HuH-7 (cell line): Measurements from ENCODE around the gene ACVR2B.

Source experiments
- DNase-seq: peaks from one replicate; pipeline ENCODE4 v3.0.0; 2011; ENCODE audit warnings: low spot score

The ACVR2B gene

DNA sequence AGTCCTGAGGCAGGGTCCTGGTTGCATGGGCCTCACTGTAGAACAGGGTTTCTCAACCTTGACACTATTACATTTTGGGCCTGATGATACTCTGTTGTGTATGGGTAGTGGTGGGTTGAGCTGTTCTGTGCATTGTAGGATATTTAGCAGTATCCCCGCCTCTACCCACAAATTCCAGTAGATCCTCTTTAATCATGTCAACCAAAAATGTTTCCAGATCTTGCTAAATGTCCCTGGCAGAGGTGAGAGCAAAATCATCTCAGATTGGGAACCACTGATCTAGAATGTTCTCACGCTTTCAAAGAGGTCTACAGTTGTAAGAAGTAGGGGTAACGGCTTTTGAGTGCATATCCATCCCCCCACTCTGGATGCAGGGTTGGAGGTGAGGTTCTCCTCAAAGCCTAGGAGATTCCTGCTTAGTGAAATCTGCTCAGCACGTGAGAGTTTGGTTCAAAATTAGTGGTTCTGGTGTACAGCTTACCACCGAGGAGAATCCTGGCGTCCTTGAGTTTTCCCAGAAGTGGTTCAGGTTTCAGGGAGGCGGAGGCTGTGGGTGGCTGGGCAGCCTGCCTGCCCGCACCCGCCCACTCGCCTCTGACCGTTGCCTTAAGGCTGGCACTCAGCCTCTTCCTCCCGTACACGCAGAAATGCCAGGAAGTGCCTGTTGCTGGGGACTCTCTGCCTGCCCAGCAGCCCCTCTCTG is 5.3 kb downstream of the ACVR2B start:
- DNase-seq: no peak

GRCh38 chr3:38459499-38460048 is 5.9 kb downstream of the ACVR2B start:
- no peak for DNase-seq

DNA sequence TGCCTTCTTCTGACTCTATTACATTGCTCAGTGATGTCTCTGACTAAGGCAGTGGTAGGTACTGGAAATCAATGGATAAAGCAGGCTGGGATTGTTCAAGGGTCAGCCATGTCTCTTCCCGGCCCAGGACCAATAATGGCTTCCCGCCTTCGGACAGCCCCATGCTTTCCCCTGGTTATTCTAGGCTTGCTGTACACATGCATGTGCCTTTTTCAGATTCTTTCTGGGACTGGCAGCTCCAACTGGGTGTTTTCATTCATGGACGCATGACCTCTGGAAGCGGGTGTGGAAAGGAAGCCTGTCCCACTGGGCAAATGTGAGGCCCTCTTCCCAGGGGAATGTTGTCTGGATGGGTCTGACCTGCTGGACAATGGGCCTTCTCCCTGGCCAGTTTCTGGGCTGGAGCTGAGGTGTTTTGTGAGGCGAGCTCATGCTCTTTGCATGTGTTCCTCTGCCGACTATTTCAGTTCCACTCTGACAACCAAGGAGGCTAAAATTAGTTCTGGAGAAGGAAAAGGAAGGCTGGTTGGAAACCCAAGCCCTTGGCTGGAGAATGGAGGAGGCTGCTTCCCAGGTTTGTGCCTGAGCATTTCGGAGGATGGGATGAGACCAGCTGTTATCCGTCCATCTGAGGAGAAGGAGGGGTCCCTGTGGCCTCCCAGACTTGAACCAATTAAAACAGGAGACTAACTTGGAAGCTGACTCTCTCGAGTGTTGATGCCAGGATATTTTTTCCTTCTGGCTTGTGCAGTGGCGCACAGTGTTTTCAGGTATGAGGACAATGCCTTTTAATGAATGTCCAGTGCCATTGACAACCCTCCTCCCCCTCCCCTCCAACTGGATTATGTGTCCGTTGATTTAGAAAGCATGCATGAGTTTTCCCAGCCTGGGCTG is 6.9 kb downstream of the ACVR2B start:
- no peak for DNase-seq

- no peak for DNase-seq
Measured at GRCh38 chr3:38465588-38466154, 12.0 kb downstream of the ACVR2B start.

GRCh38 chr3:38468765-38469164 is 15.1 kb downstream of the ACVR2B start:
- DNase-seq: no peak

DNA sequence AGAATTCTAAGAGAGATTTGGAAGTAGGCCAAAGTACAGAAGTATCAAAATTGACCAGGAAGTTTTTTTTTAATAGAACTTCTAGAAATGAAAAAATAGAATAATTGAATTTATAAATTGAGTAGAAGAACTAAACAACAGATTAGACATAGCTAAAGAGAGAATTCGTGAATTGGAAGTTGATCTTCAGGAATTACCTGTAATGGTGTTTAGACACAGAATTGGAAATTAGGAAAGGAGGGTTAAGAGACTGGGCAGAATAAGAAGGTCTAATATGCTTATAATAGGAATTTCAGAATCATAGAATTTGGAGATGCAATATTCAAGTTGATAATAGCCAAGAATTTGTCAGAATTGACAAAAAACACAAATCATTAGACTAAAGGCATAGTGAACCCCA is 16.2 kb downstream of the ACVR2B start:
- no peak for DNase-seq

GRCh38 chr3:38471260-38471857 is 17.7 kb downstream of the ACVR2B start:
- no peak for DNase-seq

DNA sequence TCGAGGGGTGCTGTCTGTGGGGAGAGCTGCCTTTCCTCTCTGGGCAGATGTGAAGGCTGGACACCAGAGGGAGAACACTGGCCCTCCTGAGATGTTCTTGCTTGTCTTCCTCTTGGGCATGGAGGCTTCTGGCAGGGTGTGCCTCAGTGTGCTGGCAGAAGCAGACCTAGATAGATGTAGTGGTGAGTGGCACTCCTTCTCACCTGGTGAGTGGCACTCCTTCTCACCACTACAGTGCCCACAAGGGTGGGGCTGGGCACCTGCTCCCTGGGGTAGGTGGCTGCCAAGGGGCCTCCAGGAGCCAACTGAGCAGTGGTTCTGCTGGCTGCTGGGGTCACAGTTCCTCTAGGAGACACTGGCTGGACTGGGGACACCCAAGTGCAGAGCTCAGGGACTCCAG is 18.7 kb downstream of the ACVR2B start:
- no peak for DNase-seq

DNA sequence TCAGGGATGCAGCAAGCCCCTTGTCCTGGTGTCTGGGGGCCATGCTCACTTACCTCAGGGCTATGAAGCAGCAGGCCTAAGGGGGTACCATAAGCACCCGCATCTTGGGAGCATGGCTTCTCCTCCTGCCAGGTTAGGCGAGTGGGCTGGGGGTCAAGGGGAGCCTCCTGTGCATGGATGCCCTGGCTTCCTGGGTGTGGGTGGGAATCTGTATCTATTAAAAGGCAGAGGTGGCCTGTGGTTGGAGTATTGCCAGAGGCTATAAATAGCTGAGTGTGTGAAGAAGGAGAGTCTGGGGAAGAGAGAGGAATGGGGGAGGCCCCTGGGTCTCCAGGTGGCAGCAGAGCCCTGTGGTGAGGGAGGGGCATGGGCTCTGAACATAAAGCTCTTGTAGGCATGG is 19.5 kb downstream of the ACVR2B start:
- DNase-seq: no peak

DNA sequence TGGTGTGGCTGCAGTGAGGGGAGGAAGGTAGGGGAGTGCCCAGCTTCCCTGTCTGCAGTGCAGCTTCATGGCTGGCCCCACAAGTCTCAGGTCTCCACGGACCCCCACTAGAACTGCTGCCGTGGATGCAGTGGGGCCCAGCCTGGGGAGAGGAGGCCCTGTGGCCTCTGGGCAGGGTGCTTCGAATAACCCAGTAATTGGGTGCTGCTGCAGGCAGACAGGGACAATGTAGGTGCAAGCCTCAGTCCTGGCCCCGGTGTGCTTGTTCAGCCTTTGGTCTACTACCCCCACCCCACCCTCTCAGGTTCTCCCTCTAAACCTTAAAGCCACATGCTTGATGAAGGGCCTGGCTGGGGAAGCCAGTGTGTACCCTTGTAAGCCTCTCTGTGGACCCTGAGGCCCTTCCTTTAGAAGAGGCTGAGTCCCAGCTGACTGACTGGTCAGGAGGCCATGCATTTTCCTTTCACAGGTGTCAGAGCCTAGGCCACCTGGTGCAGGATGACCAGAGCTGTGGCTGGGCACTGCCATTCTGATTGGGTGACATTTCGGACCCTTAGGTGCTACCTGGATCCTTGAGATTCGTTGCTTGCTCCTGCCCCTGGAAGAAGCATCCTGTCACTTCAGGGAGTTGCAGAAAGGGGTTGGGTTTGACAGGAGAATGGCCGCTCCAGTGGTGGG is 21.4 kb downstream of the ACVR2B start:
- no peak for DNase-seq

GRCh38 chr3:38475716-38476115 is 22.0 kb downstream of the ACVR2B start:
- no peak for DNase-seq

- no peak for DNase-seq
Measured at GRCh38 chr3:38476157-38476756, 22.6 kb downstream of the ACVR2B start.

DNA sequence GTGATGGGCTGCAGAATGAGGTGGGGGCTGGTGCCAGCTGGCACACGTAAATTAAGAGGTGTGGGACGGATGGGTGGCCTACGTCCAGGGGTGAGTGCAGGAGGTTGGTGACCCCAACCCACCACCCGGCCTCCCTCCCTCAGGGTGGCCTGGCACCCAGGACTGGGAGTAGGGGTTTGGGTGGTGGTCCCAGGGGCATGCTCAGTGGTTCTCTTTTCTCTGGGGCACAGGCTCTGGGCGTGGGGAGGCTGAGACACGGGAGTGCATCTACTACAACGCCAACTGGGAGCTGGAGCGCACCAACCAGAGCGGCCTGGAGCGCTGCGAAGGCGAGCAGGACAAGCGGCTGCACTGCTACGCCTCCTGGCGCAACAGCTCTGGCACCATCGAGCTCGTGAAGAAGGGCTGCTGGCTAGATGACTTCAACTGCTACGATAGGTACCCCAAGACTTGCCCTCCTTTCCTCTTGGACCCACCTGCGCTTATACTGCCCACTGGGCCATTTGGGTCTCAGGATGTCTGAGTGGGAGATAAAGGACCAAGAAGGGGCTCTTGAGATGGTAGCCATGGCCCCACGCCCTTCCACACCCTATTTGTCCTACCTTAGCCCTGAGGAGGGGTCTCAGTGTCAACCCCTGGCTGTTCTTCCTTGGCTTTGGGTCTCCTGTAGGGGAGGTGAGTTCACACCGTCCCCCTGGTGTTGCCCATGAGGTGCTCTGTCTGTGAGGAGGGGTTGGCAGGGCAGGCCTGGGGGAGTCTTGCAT is 23.5 kb downstream of the ACVR2B start:
- no peak for DNase-seq

DNA sequence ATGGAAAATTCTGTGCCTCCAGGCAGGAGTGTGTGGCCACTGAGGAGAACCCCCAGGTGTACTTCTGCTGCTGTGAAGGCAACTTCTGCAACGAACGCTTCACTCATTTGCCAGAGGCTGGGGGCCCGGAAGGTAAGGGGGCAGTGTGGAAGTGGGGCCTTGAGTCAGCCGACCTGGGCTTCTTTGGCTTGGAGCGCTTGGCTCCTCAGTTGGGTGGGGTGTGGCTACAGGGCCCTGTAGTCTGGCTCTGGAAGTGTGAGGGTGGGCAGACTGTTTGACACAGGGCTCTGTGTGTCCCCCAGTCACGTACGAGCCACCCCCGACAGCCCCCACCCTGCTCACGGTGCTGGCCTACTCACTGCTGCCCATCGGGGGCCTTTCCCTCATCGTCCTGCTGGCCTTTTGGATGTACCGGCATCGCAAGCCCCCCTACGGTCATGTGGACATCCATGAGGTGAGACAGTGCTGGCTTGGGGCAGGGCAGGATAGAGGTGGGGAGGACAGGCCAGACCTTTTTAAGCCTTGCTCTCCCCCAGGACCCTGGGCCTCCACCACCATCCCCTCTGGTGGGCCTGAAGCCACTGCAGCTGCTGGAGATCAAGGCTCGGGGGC is 24.3 kb downstream of the ACVR2B start:
- DNase-seq: no peak

DNA sequence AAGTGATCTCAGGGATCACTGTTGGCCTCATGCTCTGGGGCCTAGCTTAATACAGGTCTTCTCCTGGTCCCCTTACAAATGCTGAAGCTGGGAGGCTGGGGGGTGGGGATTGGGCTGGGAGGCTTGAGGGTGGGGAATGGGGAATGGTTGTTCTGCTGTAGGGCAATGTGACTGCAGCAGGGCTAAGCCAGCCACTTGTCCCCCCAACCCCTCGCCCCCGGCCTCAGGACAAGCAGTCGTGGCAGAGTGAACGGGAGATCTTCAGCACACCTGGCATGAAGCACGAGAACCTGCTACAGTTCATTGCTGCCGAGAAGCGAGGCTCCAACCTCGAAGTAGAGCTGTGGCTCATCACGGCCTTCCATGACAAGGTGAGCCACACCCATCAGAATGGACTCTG is 25.2 kb downstream of the ACVR2B start:
- DNase-seq: no peak

DNA sequence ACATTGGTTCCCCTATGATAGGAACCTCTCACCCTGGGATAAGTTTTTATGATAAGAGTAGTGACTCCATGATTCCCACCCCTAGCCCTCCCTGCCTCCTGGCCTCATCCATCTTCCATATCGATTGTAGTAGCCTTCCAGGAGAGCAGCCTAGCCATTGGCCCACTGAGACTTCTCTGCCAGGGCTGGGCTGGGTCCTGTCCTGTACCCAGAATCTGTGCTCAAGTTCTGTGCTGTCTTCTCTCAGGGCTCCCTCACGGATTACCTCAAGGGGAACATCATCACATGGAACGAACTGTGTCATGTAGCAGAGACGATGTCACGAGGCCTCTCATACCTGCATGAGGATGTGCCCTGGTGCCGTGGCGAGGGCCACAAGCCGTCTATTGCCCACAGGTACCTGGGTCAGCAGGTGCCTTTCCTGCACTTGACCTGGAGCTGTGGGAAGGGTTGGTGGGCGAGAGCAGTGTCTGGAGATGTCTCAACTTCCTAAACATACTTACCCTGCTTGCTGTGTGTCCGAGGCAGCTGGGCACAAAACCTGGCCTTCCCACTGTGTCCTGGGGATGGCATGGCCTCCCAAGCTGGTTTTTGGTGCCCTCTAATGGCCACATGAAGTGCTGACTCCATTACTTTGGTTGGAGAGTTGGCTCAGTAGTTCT is 25.9 kb downstream of the ACVR2B start:
- DNase-seq: peak; percentile 78

- DNase-seq: no peak
Measured at GRCh38 chr3:38480093-38480445, 26.4 kb downstream of the ACVR2B start.

- no peak for DNase-seq
Measured at GRCh38 chr3:38480930-38481329, 27.2 kb downstream of the ACVR2B start.

DNA sequence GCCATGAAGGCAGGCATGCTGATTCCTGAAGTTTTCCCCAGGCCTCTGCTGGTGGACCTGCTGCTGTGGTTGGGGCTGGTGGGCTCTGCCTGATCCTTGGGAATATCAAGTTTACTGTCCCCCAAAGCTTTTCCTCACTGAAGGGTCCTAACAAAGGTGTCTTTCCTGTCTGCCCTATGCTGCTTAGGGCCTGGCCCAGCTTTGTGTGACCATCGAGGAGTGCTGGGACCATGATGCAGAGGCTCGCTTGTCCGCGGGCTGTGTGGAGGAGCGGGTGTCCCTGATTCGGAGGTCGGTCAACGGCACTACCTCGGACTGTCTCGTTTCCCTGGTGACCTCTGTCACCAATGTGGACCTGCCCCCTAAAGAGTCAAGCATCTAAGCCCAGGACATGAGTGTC is 29.3 kb downstream of the ACVR2B start:
- no peak for DNase-seq

DNA sequence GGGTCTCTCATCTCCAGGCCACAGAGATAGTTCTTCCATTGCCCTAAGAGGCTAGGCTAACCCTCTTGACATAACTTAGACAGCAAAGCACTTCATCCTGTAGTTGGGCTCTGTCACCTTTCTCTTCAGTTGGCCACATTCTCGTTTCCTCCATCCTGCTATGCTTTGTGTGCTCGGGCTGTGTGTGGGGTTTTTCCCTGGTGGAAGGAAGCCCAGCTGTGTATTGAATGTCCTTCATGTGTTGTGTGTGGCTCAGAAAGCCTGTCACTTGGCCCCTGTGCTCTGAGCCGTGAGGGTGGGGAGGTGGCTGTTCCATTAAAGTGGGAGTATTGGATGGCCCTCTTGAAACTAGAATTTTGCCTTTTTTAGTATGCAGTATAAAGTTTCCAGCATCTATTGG is 33.6 kb downstream of the ACVR2B start:
- no peak for DNase-seq
